ENCODE data around the gene PCDHA6.

GRCh38 chr5:140827704-140828361 is at the start of gene PCDHA6:
- no peak for TF ChIP-seq CTCF (conservative IDR thresholded peaks at IDR 0.05; ENCODE audit: low read length)
- no peak for TF ChIP-seq EZH2phosphoT487 (IDR thresholded peaks at IDR 0.05; ENCODE audit: borderline replicate concordance)
